Mesenchymal stem cell (in vitro differentiated cells and primary cell): Measurements from ENCODE around the gene TSPEAR.

Source experiments
- DNase-seq: peaks from one replicate; pipeline ENCODE4 v3.0.0-alpha.2; 2013
- H2AFZ ChIP-seq: one replicate; pipeline ENCODE4 v1.6.1; 2013; ENCODE audit warnings: low read depth, mild to moderate bottlenecking, control low read depth, inconsistent platforms, low read length, moderate library complexity
- H2AK5ac ChIP-seq: 2 replicates; pipeline ENCODE4 v1.6.1; 2013; ENCODE audit warnings: low read length, moderate library complexity, mild to moderate bottlenecking, inconsistent platforms; ENCODE audit not compliant: severe bottlenecking
- H2BK120ac ChIP-seq: one replicate; pipeline ENCODE4 v1.6.1; 2013; ENCODE audit warnings: low read depth, mild to moderate bottlenecking, inconsistent platforms, low read length, moderate library complexity
- H2BK12ac ChIP-seq, 2 experiments: one replicate each; pipeline ENCODE4 v1.6.1; 2013; ENCODE audit warnings: inconsistent platforms in 2 of 2, low read length in 2 of 2, mild to moderate bottlenecking in 2 of 2, moderate library complexity in 2 of 2, control low read depth in 1 of 2
- H2BK15ac ChIP-seq: one replicate; pipeline ENCODE4 v1.6.1; 2013; ENCODE audit warnings: mild to moderate bottlenecking, low read depth, inconsistent platforms; ENCODE audit not compliant: poor library complexity, severe bottlenecking
- H2BK5ac ChIP-seq: 2 replicates; pipeline ENCODE4 v1.6.1; 2013; ENCODE audit warnings: low read depth, mild to moderate bottlenecking, low read length, control low read depth, inconsistent platforms; ENCODE audit not compliant: poor library complexity, severe bottlenecking
- H3K14ac ChIP-seq, 2 experiments: one replicate each; pipeline ENCODE4 v1.6.1; 2013; ENCODE audit warnings: inconsistent platforms in 2 of 2, low read length in 2 of 2, control low read depth in 1 of 2, mild to moderate bottlenecking in 1 of 2, moderate library complexity in 1 of 2
- H3K18ac ChIP-seq, 2 experiments: one replicate each; pipeline ENCODE4 v1.6.1; 2013; ENCODE audit warnings: inconsistent platforms in 2 of 2, low read length in 2 of 2, control low read depth in 1 of 2, low read depth in 1 of 2, mild to moderate bottlenecking in 1 of 2
- H3K23ac ChIP-seq, 2 experiments: one replicate each; pipeline ENCODE4 v1.6.1; 2013; ENCODE audit warnings: inconsistent platforms in 2 of 2, low read length in 2 of 2, mild to moderate bottlenecking in 2 of 2, moderate library complexity in 2 of 2, control low read depth in 1 of 2
- H3K27ac ChIP-seq: 2 replicates; pipeline ENCODE4 v1.5.1; 2013; ENCODE audit warnings: mild to moderate bottlenecking, moderate library complexity, low read length, control low read depth, inconsistent platforms; ENCODE audit not compliant: poor library complexity, severe bottlenecking
- H3K27me3 ChIP-seq, 2 experiments: 2 replicates each; pipeline versions ENCODE4 v1.6.1 to v1.7.0; 2013; ENCODE audit warnings: low read length in 2 of 2, mild to moderate bottlenecking in 2 of 2, moderate library complexity in 2 of 2, control low read depth in 1 of 2, inconsistent platforms in 1 of 2; ENCODE audit not compliant: control insufficient read depth in 1 of 2, insufficient read depth in 1 of 2
- H3K36me3 ChIP-seq, 2 experiments: 2 replicates each; pipeline versions ENCODE4 v1.6.1 to v1.7.0; 2013; ENCODE audit warnings: low read length in 2 of 2, control low read depth in 1 of 2, inconsistent platforms in 1 of 2, low read depth in 1 of 2, mild to moderate bottlenecking in 1 of 2; ENCODE audit not compliant: insufficient read depth in 2 of 2, control insufficient read depth in 1 of 2
- H3K4ac ChIP-seq, 2 experiments: one replicate each; pipeline ENCODE4 v1.6.1; 2013; ENCODE audit warnings: inconsistent platforms in 2 of 2, low read length in 2 of 2, mild to moderate bottlenecking in 2 of 2, moderate library complexity in 2 of 2, control low read depth in 1 of 2, low read depth in 1 of 2
- H3K4me1 ChIP-seq: 2 replicates; pipeline ENCODE4 v1.6.1; 2013; ENCODE audit warnings: low read depth, low read length, control low read depth; ENCODE audit not compliant: control insufficient read depth, insufficient read depth
- H3K4me2 ChIP-seq: 2 replicates; pipeline ENCODE4 v1.6.1; 2013; ENCODE audit warnings: low read length, mild to moderate bottlenecking, inconsistent platforms; ENCODE audit not compliant: poor library complexity, severe bottlenecking
- H3K4me3 ChIP-seq, 2 experiments: 2 replicates each; pipeline versions ENCODE4 v1.5.1 to v1.7.0; 2013; ENCODE audit warnings: low read length in 2 of 2, mild to moderate bottlenecking in 2 of 2, control low read depth in 1 of 2, low read depth in 1 of 2; ENCODE audit not compliant: insufficient read depth in 1 of 2
- H3K79me1 ChIP-seq: replicated peaks from 2 replicates; pipeline ENCODE4 v1.6.1; 2013; ENCODE audit warnings: mild to moderate bottlenecking, control low read depth, low read length, inconsistent platforms; ENCODE audit not compliant: poor library complexity, severe bottlenecking
- H3K9ac ChIP-seq: 2 replicates; pipeline ENCODE4 v1.7.0; 2013; ENCODE audit warnings: mild to moderate bottlenecking, low read length, moderate library complexity
- H3K9me3 ChIP-seq: 2 replicates; pipeline ENCODE4 v1.7.0; 2013; ENCODE audit warnings: mild to moderate bottlenecking, low read length; ENCODE audit not compliant: control insufficient read depth
- H4K8ac ChIP-seq: one replicate; pipeline ENCODE4 v1.6.1; 2013; ENCODE audit warnings: inconsistent platforms, mild to moderate bottlenecking, low read length, moderate library complexity
- H4K91ac ChIP-seq: one replicate; pipeline ENCODE4 v1.6.1; 2013; ENCODE audit warnings: mild to moderate bottlenecking, low read length, inconsistent platforms
- WGBS: methylation state at CpG from one replicate; pipeline ENCODE4 v1.1.7; 2013; ENCODE audit warnings: mixed read lengths; 5-methylcytosine and 5-hydroxymethylcytosine counted together

TSPEAR gene

DNA sequence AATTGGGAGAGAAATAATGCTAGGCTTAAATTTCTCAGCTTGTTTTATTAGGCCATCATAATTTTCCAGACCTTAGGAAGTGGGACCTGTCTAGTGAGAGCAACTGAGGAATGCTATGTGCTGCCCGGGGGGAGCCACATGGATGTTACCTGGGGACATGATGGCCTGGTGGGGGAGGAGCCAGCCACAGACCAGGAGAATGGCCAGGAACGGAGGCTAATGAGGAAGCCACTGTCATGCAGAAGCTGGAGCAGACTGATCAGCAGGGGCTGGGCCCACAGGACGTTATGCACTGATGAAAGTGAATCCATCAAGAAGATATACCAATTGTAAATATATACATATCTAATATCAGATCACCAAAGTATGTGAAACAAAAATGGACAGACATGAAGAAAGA, 166.8 kb downstream of the TSPEAR start:
- Histone ChIP-seq H3K9ac (no peak overlapping the region), H3K27ac (no peak overlapping the region), H3K23ac (no peak overlapping the region), H3K79me1 (no peaks in the 10 kb centered on the region), H3K4ac (no peak overlapping the region), H3K27me3 (peaks cover 4 to 23% of the 10 kb centered on the region in 2 experiments), H2BK120ac (no peak overlapping the region), H2AFZ (no peak overlapping the region), H4K91ac (no peak overlapping the region), H3K4me1 (no peaks in the 10 kb centered on the region), H3K9me3 (peaks cover 26% of the 10 kb centered on the region), H3K14ac (no peak overlapping the region), H3K18ac (no peak overlapping the region), H2BK12ac (no peak overlapping the region), H2BK5ac (no peak overlapping the region), H3K4me2 (no peak overlapping the region), H3K36me3 (no peaks in the 10 kb centered on the region), H4K8ac (no peak overlapping the region), H2BK15ac (no peak overlapping the region), H3K4me3 (no peak overlapping the region), H2AK5ac (no peak overlapping the region)
- no peak for DNase-seq
- WGBS: 81% methylated on average over 1 of the region's 3 CpGs

DNA sequence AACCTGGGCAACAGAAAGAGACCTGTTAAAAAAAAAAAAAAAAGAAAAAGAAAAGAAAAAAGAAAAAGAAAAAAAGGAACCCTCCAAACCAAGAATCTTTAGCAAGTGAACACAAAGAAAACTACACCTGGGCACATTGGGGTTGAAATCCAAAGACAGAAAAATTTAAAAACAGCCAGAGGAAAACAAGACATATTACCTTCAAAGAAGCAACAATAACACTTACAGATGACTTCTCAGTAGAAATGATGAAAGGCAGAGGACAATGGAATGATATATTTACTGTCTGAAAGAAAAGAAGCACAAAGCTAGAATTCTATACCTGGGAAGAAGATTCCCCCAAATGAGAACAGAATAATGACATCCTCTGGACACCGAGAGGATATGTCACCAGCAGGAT, 168.7 kb downstream of the TSPEAR start:
- Histone ChIP-seq H3K9ac (no peak overlapping the region), H3K4ac (no peak overlapping the region), H3K14ac (no peak overlapping the region), H2AFZ (no peak overlapping the region), H2BK120ac (no peak overlapping the region), H2AK5ac (no peak overlapping the region), H3K4me2 (no peak overlapping the region), H3K4me3 (no peak overlapping the region), H3K27me3 (peaks cover 4 to 8% of the 10 kb centered on the region in 2 experiments), H3K23ac (no peak overlapping the region), H2BK5ac (no peak overlapping the region), H4K91ac (no peak overlapping the region), H4K8ac (no peak overlapping the region), H3K79me1 (no peaks in the 10 kb centered on the region), H3K9me3 (peaks cover 24% of the 10 kb centered on the region), H3K36me3 (no peaks in the 10 kb centered on the region), H3K27ac (no peak overlapping the region), H3K4me1 (no peaks in the 10 kb centered on the region), H3K18ac (no peak overlapping the region), H2BK12ac (no peak overlapping the region), H2BK15ac (no peak overlapping the region)
- WGBS: 50% methylated on average over 1 of the region's 1 CpG
- DNase-seq: no peak

DNA sequence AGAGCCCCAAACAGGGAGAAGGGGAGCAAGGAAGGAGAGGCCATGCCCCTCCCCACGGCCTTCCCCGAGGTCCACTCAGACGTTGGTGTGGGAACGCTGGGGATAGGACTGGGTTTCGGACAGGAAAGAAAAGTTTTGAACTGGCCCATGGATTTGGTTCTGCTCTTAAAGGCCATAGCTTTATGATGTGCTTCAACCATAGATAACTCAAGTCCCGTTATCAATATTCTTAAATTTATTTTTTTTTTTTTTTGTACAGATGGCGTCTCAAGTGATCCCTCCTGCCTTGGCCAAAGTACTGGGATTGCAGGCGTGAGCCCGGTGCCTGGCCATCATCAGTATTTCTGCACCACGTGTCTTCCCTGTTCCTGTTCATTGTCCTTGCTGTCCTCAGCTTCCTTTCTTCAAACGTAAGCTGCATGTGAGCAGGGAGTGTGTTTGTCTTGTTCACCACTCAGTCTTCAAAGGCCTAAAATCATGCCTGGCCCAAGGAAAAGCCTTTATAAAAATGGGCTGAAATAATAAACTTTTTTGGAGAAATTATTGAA, 170.6 kb downstream of the TSPEAR start:
- Histone ChIP-seq H2BK120ac (no peak overlapping the region), H4K91ac (no peak overlapping the region), H2AFZ (no peak overlapping the region), H2BK12ac (no peak overlapping the region), H3K4me2 (no peak overlapping the region), H3K9ac (no peak overlapping the region), H4K8ac (no peak overlapping the region), H3K27ac (no peak overlapping the region), H3K18ac (no peak overlapping the region), H3K4me1 (no peaks in the 10 kb centered on the region), H3K4ac (no peak overlapping the region), H3K79me1 (no peaks in the 10 kb centered on the region), H2AK5ac (no peak overlapping the region), H3K9me3 (peaks cover 16% of the 10 kb centered on the region), H3K36me3 (no peaks in the 10 kb centered on the region), H3K23ac (no peak overlapping the region), H3K27me3 (peaks cover 4% of the 10 kb centered on the region in 2 experiments), H3K14ac (no peak overlapping the region), H3K4me3 (no peak overlapping the region), H2BK15ac (no peak overlapping the region), H2BK5ac (no peak overlapping the region)
- 89% methylated on average over 11 of the region's 11 CpGs for WGBS
- DNase-seq: no peak

DNA sequence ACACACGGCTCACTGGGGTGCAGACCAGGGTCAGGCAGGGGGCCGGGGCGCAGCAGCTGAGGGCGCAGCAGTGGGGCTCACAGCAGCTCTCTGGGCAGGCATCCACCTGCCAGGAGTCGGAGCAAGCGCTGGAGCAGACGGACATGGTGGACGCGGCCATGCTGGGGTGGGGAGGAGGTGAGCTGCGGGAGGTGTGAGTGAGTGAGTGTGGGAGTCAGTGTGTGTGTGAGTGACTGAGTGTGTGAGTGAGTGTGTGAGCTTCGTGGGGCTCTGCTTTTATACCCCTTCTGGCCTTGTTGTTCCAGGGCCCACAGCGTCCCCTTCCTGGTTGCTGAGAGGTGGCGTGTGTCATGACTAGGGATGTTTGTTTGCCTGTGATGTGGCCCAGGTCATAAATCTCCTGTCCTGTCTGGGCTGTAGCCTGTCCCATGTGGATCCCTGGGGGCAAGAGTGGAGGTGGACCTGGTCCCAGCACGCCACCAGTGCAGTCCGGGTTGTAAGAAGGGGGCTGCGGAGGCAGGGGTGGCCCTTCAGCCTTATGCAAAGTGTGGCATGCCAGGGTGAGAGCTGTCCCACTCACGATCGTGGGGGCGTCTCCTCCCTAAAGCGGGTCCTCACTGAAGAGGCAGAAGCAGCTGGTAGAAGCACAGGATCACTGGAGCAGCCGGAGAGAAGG, 171.2 kb downstream of the TSPEAR start, which contains the start of gene KRTAP10-1:
Gene KRTAP10-1 (minus strand): TSS at position 205 of the 676 bp plus-strand sequence. CDS start 45 bp downstream, at position 160.
- no peak within 1 kb of the TSS for H3K23ac ChIP-seq
- H2AK5ac ChIP-seq: no peak within 1 kb of the TSS
- H2BK120ac ChIP-seq: no peak within 1 kb of the TSS
- no peak within 1 kb of the TSS for H4K91ac ChIP-seq
- no peak within 1 kb of the TSS for H2BK15ac ChIP-seq
- H3K4me1 ChIP-seq: no peaks in the 10 kb centered on the region
- H3K4ac ChIP-seq: no peak within 1 kb of the TSS
- H2AFZ ChIP-seq: no peak within 1 kb of the TSS
- no peak within 1 kb of the TSS for H3K4me3 ChIP-seq
- no peak within 1 kb of the TSS for H4K8ac ChIP-seq
- peaks cover 16% of the 10 kb centered on the region for H3K9me3 ChIP-seq
- no peak within 1 kb of the TSS for H3K14ac ChIP-seq
- H2BK12ac ChIP-seq: no peak within 1 kb of the TSS
- no peak within 1 kb of the TSS for H3K4me2 ChIP-seq
- H3K36me3 ChIP-seq: no peaks in the 10 kb centered on the region
- no peaks in the 10 kb centered on the region for H3K79me1 ChIP-seq
- peaks cover 4 to 7% of the 10 kb centered on the region in 2 experiments for H3K27me3 ChIP-seq
- no peak within 1 kb of the TSS for H2BK5ac ChIP-seq
- H3K27ac ChIP-seq: no peak within 1 kb of the TSS
- WGBS: 83% methylated on average over 19 of the region's 21 CpGs
- DNase-seq: no peak
- H3K9ac ChIP-seq: no peak within 1 kb of the TSS
- no peak within 1 kb of the TSS for H3K18ac ChIP-seq
